ENCODE data around the gene TACC2. TPM values are rescaled to one million over a fixed set of nuclear protein-coding genes. Genes with fewer than 3 reads are reported as not detected.

Gene TACC2
- total and polyA plus RNA-seq, 9 of the 15 experiments (the other 6 are each of a cell fraction or from before 2014, with no cell fraction given): under 0.01 to 0.35 (median 0.03) TPM; not detected in 6

DNA sequence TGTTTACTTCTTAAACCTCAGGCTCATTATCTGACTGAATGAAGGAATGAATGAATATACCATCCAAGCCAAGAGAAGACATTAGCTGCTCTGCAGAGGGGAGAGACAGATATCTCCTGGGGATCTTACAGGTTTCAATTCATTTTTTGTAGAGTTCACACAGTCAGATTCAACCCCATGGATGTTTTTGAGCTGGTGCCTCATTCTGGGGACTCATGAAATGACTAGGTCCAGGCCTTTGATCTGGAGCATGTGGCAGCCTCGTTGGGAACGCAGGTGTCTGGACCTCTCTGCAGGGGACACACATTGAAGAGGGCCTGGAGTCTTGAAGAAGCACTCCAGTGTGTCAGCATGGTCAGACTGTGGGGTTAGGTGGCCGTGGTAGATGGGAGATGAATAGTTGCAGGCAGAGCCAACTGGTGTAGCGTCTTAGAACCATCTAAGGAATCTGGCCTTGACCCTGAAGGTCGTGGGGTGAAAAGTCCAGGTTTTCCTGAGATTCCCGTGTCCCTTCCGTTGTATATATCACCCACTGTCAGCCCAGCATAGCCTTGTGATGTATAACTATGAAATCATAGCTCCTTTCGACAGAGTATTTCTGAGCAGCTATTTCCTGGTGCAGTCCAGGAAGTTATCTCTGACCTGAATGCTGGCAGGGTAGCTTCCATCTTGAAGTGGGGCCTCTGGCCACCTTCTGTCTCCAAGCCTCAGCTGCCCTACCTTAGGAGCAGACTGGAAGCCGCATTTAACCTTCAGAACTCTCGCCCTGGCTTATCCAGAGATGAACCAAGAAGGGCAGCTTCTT, 304.4 kb downstream of the TACC2 start:
- intact Hi-C loops (cut with micrococcal nuclease) (no loop called here), in situ Hi-C loops (cut with MboI) (no loop called here)
- ChIA-PET POLR2A (no interaction called here), CTCF (ENCODE audit: low intra/inter-chr PET ratio) (no interaction called here)
- TF ChIP-seq ZNF586 (CRISPR knock-in tag; conservative IDR thresholded peaks at IDR 0.05) (no peak), HSF4 (CRISPR knock-in tag; IDR thresholded peaks at IDR 0.05; ENCODE audit: borderline replicate concordance) (no peak), ZNF217 (CRISPR knock-in tag; IDR thresholded peaks at IDR 0.05) (no peak)
- TF ChIP-seq, protein P1, sequence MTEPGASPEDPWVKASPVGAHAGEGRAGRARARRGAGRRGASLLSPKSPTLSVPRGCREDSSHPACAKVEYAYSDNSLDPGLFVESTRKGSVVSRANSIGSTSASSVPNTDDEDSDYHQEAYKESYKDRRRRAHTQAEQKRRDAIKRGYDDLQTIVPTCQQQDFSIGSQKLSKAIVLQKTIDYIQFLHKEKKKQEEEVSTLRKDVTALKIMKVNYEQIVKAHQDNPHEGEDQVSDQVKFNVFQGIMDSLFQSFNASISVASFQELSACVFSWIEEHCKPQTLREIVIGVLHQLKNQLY (CRISPR knock-in tag; conservative IDR thresholded peaks at IDR 0.05): no peak
- ATAC-seq (no peak), FAIRE-seq (no peak), DNase-seq (ENCODE audit: extremely low read depth in 1 of 4, low spot score in 3 of 4) (no peak)
- Histone ChIP-seq H3K79me2 (ENCODE audit: control insufficient read depth, insufficient read depth, low read length) (no peaks in the 10 kb centered on the region), H3K36me3 (ENCODE audit: control insufficient read depth, insufficient read depth, low read length) (no peaks in the 10 kb centered on the region), H3K4me3 (no peak overlapping the region), H4K20me1 (replicated peaks; ENCODE audit: control insufficient read depth, insufficient read depth, low read length) (no peaks in the 10 kb centered on the region), H3K9me3 (replicated peaks; ENCODE audit: control insufficient read depth, insufficient read depth, low read depth, low read length) (no peaks in the 10 kb centered on the region), H3K4me2 (ENCODE audit: insufficient read depth, low read length) (no peak overlapping the region), H3K9me1 (ENCODE audit: control insufficient read depth, insufficient read depth, low read length) (no peaks in the 10 kb centered on the region), H3K4me1 (replicated peaks in 1 of 2; ENCODE audit: control insufficient read depth in 2 of 2, insufficient read depth in 2 of 2, low read length in 2 of 2) (no peaks in the 10 kb centered on the region), H3K9ac (ENCODE audit: insufficient read depth in 1 of 2, low read depth in 2 of 2, low read length in 2 of 2) (no peak overlapping the region), H3K27me3 (ENCODE audit: control insufficient read depth in 2 of 2, insufficient read depth in 2 of 2, low read length in 2 of 2) (no peaks in the 10 kb centered on the region; a peak in 1 of 5 replicates), H2AFZ (ENCODE audit: low read depth, low read length) (no peak overlapping the region), H3K27ac (ENCODE audit: extremely low read depth, low read depth, low read length) (no peak overlapping the region)
- BruUV-seq (replicated peaks): no TSS peak
- 1% methylated on average over 9 of the region's 10 CpGs for WGBS (ENCODE audit: insufficient coverage, low coverage, missing lambda C conversion rate)
